Mesenchymal stem cell (in vitro differentiated cells and primary cell): ENCODE results near the gene SLC6A3.

Source experiments
- DNase-seq: peaks from one replicate; pipeline ENCODE4 v3.0.0-alpha.2; 2013
- H2AFZ ChIP-seq: one replicate; pipeline ENCODE4 v1.6.1; 2013; ENCODE audit warnings: low read depth, mild to moderate bottlenecking, control low read depth, inconsistent platforms, low read length, moderate library complexity
- H2AK5ac ChIP-seq: 2 replicates; pipeline ENCODE4 v1.6.1; 2013; ENCODE audit warnings: low read length, moderate library complexity, mild to moderate bottlenecking, inconsistent platforms; ENCODE audit not compliant: severe bottlenecking
- H2BK120ac ChIP-seq: one replicate; pipeline ENCODE4 v1.6.1; 2013; ENCODE audit warnings: low read depth, mild to moderate bottlenecking, inconsistent platforms, low read length, moderate library complexity
- H2BK12ac ChIP-seq, 2 experiments: one replicate each; pipeline ENCODE4 v1.6.1; 2013; ENCODE audit warnings: inconsistent platforms in 2 of 2, low read length in 2 of 2, mild to moderate bottlenecking in 2 of 2, moderate library complexity in 2 of 2, control low read depth in 1 of 2
- H2BK15ac ChIP-seq: one replicate; pipeline ENCODE4 v1.6.1; 2013; ENCODE audit warnings: mild to moderate bottlenecking, low read depth, inconsistent platforms; ENCODE audit not compliant: poor library complexity, severe bottlenecking
- H2BK5ac ChIP-seq: 2 replicates; pipeline ENCODE4 v1.6.1; 2013; ENCODE audit warnings: low read depth, mild to moderate bottlenecking, low read length, control low read depth, inconsistent platforms; ENCODE audit not compliant: poor library complexity, severe bottlenecking
- H3K14ac ChIP-seq, 2 experiments: one replicate each; pipeline ENCODE4 v1.6.1; 2013; ENCODE audit warnings: inconsistent platforms in 2 of 2, low read length in 2 of 2, control low read depth in 1 of 2, mild to moderate bottlenecking in 1 of 2, moderate library complexity in 1 of 2
- H3K18ac ChIP-seq, 2 experiments: one replicate each; pipeline ENCODE4 v1.6.1; 2013; ENCODE audit warnings: inconsistent platforms in 2 of 2, low read length in 2 of 2, control low read depth in 1 of 2, low read depth in 1 of 2, mild to moderate bottlenecking in 1 of 2
- H3K23ac ChIP-seq, 2 experiments: one replicate each; pipeline ENCODE4 v1.6.1; 2013; ENCODE audit warnings: inconsistent platforms in 2 of 2, low read length in 2 of 2, mild to moderate bottlenecking in 2 of 2, moderate library complexity in 2 of 2, control low read depth in 1 of 2
- H3K27ac ChIP-seq: 2 replicates; pipeline ENCODE4 v1.5.1; 2013; ENCODE audit warnings: mild to moderate bottlenecking, moderate library complexity, low read length, control low read depth, inconsistent platforms; ENCODE audit not compliant: poor library complexity, severe bottlenecking
- H3K27me3 ChIP-seq, 2 experiments: 2 replicates each; pipeline versions ENCODE4 v1.6.1 to v1.7.0; 2013; ENCODE audit warnings: low read length in 2 of 2, mild to moderate bottlenecking in 2 of 2, moderate library complexity in 2 of 2, control low read depth in 1 of 2, inconsistent platforms in 1 of 2; ENCODE audit not compliant: control insufficient read depth in 1 of 2, insufficient read depth in 1 of 2
- H3K36me3 ChIP-seq, 2 experiments: 2 replicates each; pipeline versions ENCODE4 v1.6.1 to v1.7.0; 2013; ENCODE audit warnings: low read length in 2 of 2, control low read depth in 1 of 2, inconsistent platforms in 1 of 2, low read depth in 1 of 2, mild to moderate bottlenecking in 1 of 2; ENCODE audit not compliant: insufficient read depth in 2 of 2, control insufficient read depth in 1 of 2
- H3K4ac ChIP-seq, 2 experiments: one replicate each; pipeline ENCODE4 v1.6.1; 2013; ENCODE audit warnings: inconsistent platforms in 2 of 2, low read length in 2 of 2, mild to moderate bottlenecking in 2 of 2, moderate library complexity in 2 of 2, control low read depth in 1 of 2, low read depth in 1 of 2
- H3K4me1 ChIP-seq: 2 replicates; pipeline ENCODE4 v1.6.1; 2013; ENCODE audit warnings: low read depth, low read length, control low read depth; ENCODE audit not compliant: control insufficient read depth, insufficient read depth
- H3K4me2 ChIP-seq: 2 replicates; pipeline ENCODE4 v1.6.1; 2013; ENCODE audit warnings: low read length, mild to moderate bottlenecking, inconsistent platforms; ENCODE audit not compliant: poor library complexity, severe bottlenecking
- H3K4me3 ChIP-seq, 2 experiments: 2 replicates each; pipeline versions ENCODE4 v1.5.1 to v1.7.0; 2013; ENCODE audit warnings: low read length in 2 of 2, mild to moderate bottlenecking in 2 of 2, control low read depth in 1 of 2, low read depth in 1 of 2; ENCODE audit not compliant: insufficient read depth in 1 of 2
- H3K79me1 ChIP-seq: replicated peaks from 2 replicates; pipeline ENCODE4 v1.6.1; 2013; ENCODE audit warnings: mild to moderate bottlenecking, control low read depth, low read length, inconsistent platforms; ENCODE audit not compliant: poor library complexity, severe bottlenecking
- H3K9ac ChIP-seq: 2 replicates; pipeline ENCODE4 v1.7.0; 2013; ENCODE audit warnings: mild to moderate bottlenecking, low read length, moderate library complexity
- H3K9me3 ChIP-seq: 2 replicates; pipeline ENCODE4 v1.7.0; 2013; ENCODE audit warnings: mild to moderate bottlenecking, low read length; ENCODE audit not compliant: control insufficient read depth
- H4K8ac ChIP-seq: one replicate; pipeline ENCODE4 v1.6.1; 2013; ENCODE audit warnings: inconsistent platforms, mild to moderate bottlenecking, low read length, moderate library complexity
- H4K91ac ChIP-seq: one replicate; pipeline ENCODE4 v1.6.1; 2013; ENCODE audit warnings: mild to moderate bottlenecking, low read length, inconsistent platforms
- WGBS: methylation state at CpG from one replicate; pipeline ENCODE4 v1.1.7; 2013; ENCODE audit warnings: mixed read lengths; 5-methylcytosine and 5-hydroxymethylcytosine counted together

Gene SLC6A3

GRCh38 chr5:1405539-1406530 is 39.4 kb downstream of the SLC6A3 start:
- Histone ChIP-seq H4K91ac (no peak overlapping the region), H2BK12ac (no peak overlapping the region), H3K36me3 (no peaks in the 10 kb centered on the region), H3K27ac (no peak overlapping the region), H2BK120ac (no peak overlapping the region), H3K79me1 (no peaks in the 10 kb centered on the region), H3K9me3 (no peaks in the 10 kb centered on the region), H2BK15ac (no peak overlapping the region), H2AFZ (no peak overlapping the region), H3K18ac (no peak overlapping the region), H3K4ac (no peak overlapping the region), H3K4me3 (no peak overlapping the region), H3K27me3 (peaks cover 9 to 51% of the 10 kb centered on the region in 2 experiments), H3K23ac (no peak overlapping the region), H3K9ac (no peak overlapping the region), H2BK5ac (no peak overlapping the region), H4K8ac (no peak overlapping the region), H2AK5ac (no peak overlapping the region), H3K4me1 (no peaks in the 10 kb centered on the region), H3K4me2 (no peak overlapping the region), H3K14ac (no peak overlapping the region)
- no peak for DNase-seq
- WGBS = 87% methylated on average over 40 of the region's 40 CpGs

GRCh38 chr5:1405121-1405520 is 40.1 kb downstream of the SLC6A3 start:
- no peaks in the 10 kb centered on the region for H3K79me1 ChIP-seq
- no peak overlapping the region for H2BK5ac ChIP-seq
- no peak overlapping the region for H3K23ac ChIP-seq
- no peak overlapping the region for H3K4me2 ChIP-seq
- H3K9me3 ChIP-seq = no peaks in the 10 kb centered on the region
- no peaks in the 10 kb centered on the region for H3K4me1 ChIP-seq
- no peak overlapping the region for H3K14ac ChIP-seq
- no peak overlapping the region for H3K18ac ChIP-seq
- no peak for DNase-seq
- no peak overlapping the region for H3K9ac ChIP-seq
- no peak overlapping the region for H2AK5ac ChIP-seq
- no peak overlapping the region for H4K8ac ChIP-seq
- H3K27ac ChIP-seq = no peak overlapping the region
- H3K27me3 ChIP-seq = peaks cover 9 to 48% of the 10 kb centered on the region in 2 experiments
- H2AFZ ChIP-seq = no peak overlapping the region
- no peak overlapping the region for H3K4ac ChIP-seq
- no peak overlapping the region for H2BK12ac ChIP-seq
- H2BK120ac ChIP-seq = no peak overlapping the region
- no peaks in the 10 kb centered on the region for H3K36me3 ChIP-seq
- no peak overlapping the region for H3K4me3 ChIP-seq
- 80% methylated on average over 19 of the region's 19 CpGs for WGBS
- H2BK15ac ChIP-seq = no peak overlapping the region
- no peak overlapping the region for H4K91ac ChIP-seq

- peaks cover 9 to 51% of the 10 kb centered on the region in 2 experiments for H3K27me3 ChIP-seq
- no peak overlapping the region for H2BK12ac ChIP-seq
- no peak for DNase-seq
- no peak overlapping the region for H2BK120ac ChIP-seq
- H3K79me1 ChIP-seq = no peaks in the 10 kb centered on the region
- peaks cover 9% of the 10 kb centered on the region for H3K9me3 ChIP-seq
- no peak overlapping the region for H2AFZ ChIP-seq
- 80% methylated on average over 12 of the region's 12 CpGs for WGBS
- H4K8ac ChIP-seq = no peak overlapping the region
- no peaks in the 10 kb centered on the region for H3K36me3 ChIP-seq
- no peak overlapping the region for H3K14ac ChIP-seq
- H3K4me1 ChIP-seq = no peaks in the 10 kb centered on the region
- H3K27ac ChIP-seq = no peak overlapping the region
- H3K4me3 ChIP-seq = no peak overlapping the region
- no peak overlapping the region for H3K4me2 ChIP-seq
- H4K91ac ChIP-seq = no peak overlapping the region
- H3K9ac ChIP-seq = no peak overlapping the region
- H2BK5ac ChIP-seq = no peak overlapping the region
- no peak overlapping the region for H3K18ac ChIP-seq
- H3K23ac ChIP-seq = no peak overlapping the region
- H2AK5ac ChIP-seq = no peak overlapping the region
- H3K4ac ChIP-seq = no peak overlapping the region
- no peak overlapping the region for H2BK15ac ChIP-seq
Observed at GRCh38 chr5:1404062-1404461, 41.2 kb downstream of the SLC6A3 start.

- 89% methylated on average over 24 of the region's 24 CpGs for WGBS
- no peak overlapping the region for H2BK12ac ChIP-seq
- no peak overlapping the region for H3K4ac ChIP-seq
- no peak overlapping the region for H2AK5ac ChIP-seq
- H4K91ac ChIP-seq = no peak overlapping the region
- no peaks in the 10 kb centered on the region for H3K4me1 ChIP-seq
- no peak overlapping the region for H2BK120ac ChIP-seq
- H3K9me3 ChIP-seq = peaks cover 17% of the 10 kb centered on the region
- no peak overlapping the region for H2BK15ac ChIP-seq
- H3K4me2 ChIP-seq = no peak overlapping the region
- H3K4me3 ChIP-seq = no peak overlapping the region
- no peak overlapping the region for H3K14ac ChIP-seq
- H3K27ac ChIP-seq = no peak overlapping the region
- H4K8ac ChIP-seq = no peak overlapping the region
- DNase-seq = no peak
- no peak overlapping the region for H2BK5ac ChIP-seq
- no peak overlapping the region for H2AFZ ChIP-seq
- no peaks in the 10 kb centered on the region for H3K79me1 ChIP-seq
- no peak overlapping the region for H3K23ac ChIP-seq
- no peaks in the 10 kb centered on the region for H3K36me3 ChIP-seq
- H3K9ac ChIP-seq = no peak overlapping the region
- H3K27me3 ChIP-seq = peaks cover 9 to 50% of the 10 kb centered on the region in 2 experiments
- no peak overlapping the region for H3K18ac ChIP-seq
Observed at GRCh38 chr5:1402611-1403255, 42.5 kb downstream of the SLC6A3 start.
